ENCODE measurements around the gene CASP8AP2. TPM values are rescaled to one million over a fixed set of nuclear protein-coding genes. Genes with fewer than 3 reads are reported as not detected.
A peak's percentile ranks its signal among the peaks of the same experiment; 100 is the strongest.
"Not testable (repeated sequence)": the region's sequence is repeated elsewhere in the genome, so short reads cannot be mapped to it uniquely, and the experiment has no call there.

Gene CASP8AP2
- total and polyA plus RNA-seq, 2 donors (not counting 1 experiment from before 2014, with no cell fraction given), result 10.8 to 13.4 TPM

- Histone ChIP-seq H3K27ac (ENCODE audit: insufficient read depth, low read length) (no peak overlapping the region), H3K79me2 (ENCODE audit: control insufficient read depth, insufficient read depth, low read length) (peaks cover 27% of the 10 kb centered on the region), H3K27me3 (ENCODE audit: control insufficient read depth, insufficient read depth, low read length) (no peaks in the 10 kb centered on the region), H3K9ac (ENCODE audit: insufficient read depth, low read length) (no peak overlapping the region), H3K36me3 (ENCODE audit: control insufficient read depth, insufficient read depth, low read length) (no peaks in the 10 kb centered on the region), H3K4me1 (ENCODE audit: control insufficient read depth, extremely low read depth, insufficient read depth, low read length) (peaks cover 3% of the 10 kb centered on the region), H3K4me2 (ENCODE audit: extremely low read depth, insufficient read depth, low read length) (no peak overlapping the region), H3K9me3 (ENCODE audit: control insufficient read depth, insufficient read depth, low read depth, low read length) (no peaks in the 10 kb centered on the region), H3K4me3 (replicated peaks in 1 of 4; ENCODE audit: control extremely low read depth in 1 of 4, insufficient read depth in 1 of 4, low read depth in 3 of 4, low read length in 4 of 4) (no peak overlapping the region), H2AFZ (ENCODE audit: low read length) (no peak overlapping the region), H4K20me1 (ENCODE audit: control insufficient read depth, extremely low read depth, insufficient read depth, low read length) (peaks cover 2% of the 10 kb centered on the region)
- peak; percentile 19 to 35 for DNase-seq (ENCODE audit: low read depth in 2 of 2)
- TF ChIP-seq CTCF (conservative IDR thresholded peaks at IDR 0.05 in 1 of 2, IDR thresholded peaks at IDR 0.05 in 1 of 2; ENCODE audit: low read depth in 1 of 2, low read length in 2 of 2) (no peak), EZH2 (IDR thresholded peaks at IDR 0.05; ENCODE audit: low read length, missing control alignments) (no peak)
Measured at GRCh38 chr6:89840538-89840937, 10.9 kb downstream of the CASP8AP2 start.

GRCh38 chr6:89842228-89842627 lies 12.5 kb downstream of the CASP8AP2 start:
- no peak overlapping the region for H3K27ac ChIP-seq (ENCODE audit: insufficient read depth, low read length)
- H4K20me1 ChIP-seq (ENCODE audit: control insufficient read depth, extremely low read depth, insufficient read depth, low read length), result peaks cover 2% of the 10 kb centered on the region
- TF ChIP-seq CTCF (conservative IDR thresholded peaks at IDR 0.05 in 1 of 2, IDR thresholded peaks at IDR 0.05 in 1 of 2; ENCODE audit: low read depth in 1 of 2, low read length in 2 of 2) (no peak), EZH2 (IDR thresholded peaks at IDR 0.05; ENCODE audit: low read length, missing control alignments) (no peak)
- H3K4me2 ChIP-seq (ENCODE audit: extremely low read depth, insufficient read depth, low read length), result no peak overlapping the region
- no peaks in the 10 kb centered on the region for H3K9me3 ChIP-seq (ENCODE audit: control insufficient read depth, insufficient read depth, low read depth, low read length)
- H3K36me3 ChIP-seq (ENCODE audit: control insufficient read depth, insufficient read depth, low read length), result no peaks in the 10 kb centered on the region
- H3K9ac ChIP-seq (ENCODE audit: insufficient read depth, low read length), result no peak overlapping the region
- no peak overlapping the region for H3K4me3 ChIP-seq (replicated peaks in 1 of 4; ENCODE audit: control extremely low read depth in 1 of 4, insufficient read depth in 1 of 4, low read depth in 3 of 4, low read length in 4 of 4)
- peaks cover 3% of the 10 kb centered on the region for H3K4me1 ChIP-seq (ENCODE audit: control insufficient read depth, extremely low read depth, insufficient read depth, low read length)
- H2AFZ ChIP-seq (ENCODE audit: low read length), result no peak overlapping the region
- peaks cover 20% of the 10 kb centered on the region for H3K79me2 ChIP-seq (ENCODE audit: control insufficient read depth, insufficient read depth, low read length)
- H3K27me3 ChIP-seq (ENCODE audit: control insufficient read depth, insufficient read depth, low read length), result no peaks in the 10 kb centered on the region
- peak in 1 of 2 donors; percentile 28 for DNase-seq (ENCODE audit: low read depth in 2 of 2)

- H3K79me2 ChIP-seq (ENCODE audit: control insufficient read depth, insufficient read depth, low read length), result peaks cover 18% of the 10 kb centered on the region
- peaks cover 2% of the 10 kb centered on the region for H4K20me1 ChIP-seq (ENCODE audit: control insufficient read depth, extremely low read depth, insufficient read depth, low read length)
- peak overlapping the region; percentile 20 for H3K4me2 ChIP-seq (ENCODE audit: extremely low read depth, insufficient read depth, low read length)
Measured at GRCh38 chr6:89843070-89843469, 13.4 kb downstream of the CASP8AP2 start.

GRCh38 chr6:89847513-89847912 lies 17.8 kb downstream of the CASP8AP2 start:
- peaks cover 20% of the 10 kb centered on the region for H3K79me2 ChIP-seq (ENCODE audit: control insufficient read depth, insufficient read depth, low read length)

More at GRCh38 chr6:89843070-89843469, 13.4 kb downstream of the CASP8AP2 start:
- H2AFZ ChIP-seq (ENCODE audit: low read length), result no peak overlapping the region
- no peaks in the 10 kb centered on the region for H3K9me3 ChIP-seq (ENCODE audit: control insufficient read depth, insufficient read depth, low read depth, low read length)
- H3K27ac ChIP-seq (ENCODE audit: insufficient read depth, low read length), result no peak overlapping the region
- H3K9ac ChIP-seq (ENCODE audit: insufficient read depth, low read length), result no peak overlapping the region
- no peaks in the 10 kb centered on the region for H3K27me3 ChIP-seq (ENCODE audit: control insufficient read depth, insufficient read depth, low read length)
- DNase-seq (ENCODE audit: low read depth in 2 of 2), result peak in 1 of 2 donors; percentile 64
- H3K4me3 ChIP-seq (replicated peaks in 1 of 4; ENCODE audit: control extremely low read depth in 1 of 4, insufficient read depth in 1 of 4, low read depth in 3 of 4, low read length in 4 of 4), result no peak overlapping the region
- H3K36me3 ChIP-seq (ENCODE audit: control insufficient read depth, insufficient read depth, low read length), result no peaks in the 10 kb centered on the region
- TF ChIP-seq EZH2 (IDR thresholded peaks at IDR 0.05; ENCODE audit: low read length, missing control alignments) (no peak), CTCF (conservative IDR thresholded peaks at IDR 0.05 in 1 of 2, IDR thresholded peaks at IDR 0.05 in 1 of 2; ENCODE audit: low read depth in 1 of 2, low read length in 2 of 2) (no peak)
- H3K4me1 ChIP-seq (ENCODE audit: control insufficient read depth, extremely low read depth, insufficient read depth, low read length), result peaks cover 3% of the 10 kb centered on the region

More at GRCh38 chr6:89847513-89847912, 17.8 kb downstream of the CASP8AP2 start:
- H2AFZ ChIP-seq (ENCODE audit: low read length); H3K4me2 ChIP-seq (ENCODE audit: extremely low read depth, insufficient read depth, low read length); H4K20me1 ChIP-seq (ENCODE audit: control insufficient read depth, extremely low read depth, insufficient read depth, low read length); H3K9ac ChIP-seq (ENCODE audit: insufficient read depth, low read length); DNase-seq (ENCODE audit: low read depth in 2 of 2); H3K27me3 ChIP-seq (ENCODE audit: control insufficient read depth, insufficient read depth, low read length); H3K36me3 ChIP-seq (ENCODE audit: control insufficient read depth, insufficient read depth, low read length); H3K27ac ChIP-seq (ENCODE audit: insufficient read depth, low read length); H3K4me3 ChIP-seq (replicated peaks in 1 of 4; ENCODE audit: control extremely low read depth in 1 of 4, insufficient read depth in 1 of 4, low read depth in 3 of 4, low read length in 4 of 4); H3K4me1 ChIP-seq (ENCODE audit: control insufficient read depth, extremely low read depth, insufficient read depth, low read length); H3K9me3 ChIP-seq (ENCODE audit: control insufficient read depth, insufficient read depth, low read depth, low read length): not testable (repeated sequence)
